H1 (cell line): ENCODE measurements around the gene CMTR2. TPM values are rescaled to one million over a fixed set of nuclear protein-coding genes. Genes with fewer than 3 reads are reported as not detected.

ENCODE experiments used
- CTCF ChIA-PET: fragments of 300-600 bp; sonication (Branson Sonifier 250); formaldehyde crosslinking; loops from one replicate; lab custom pipeline; 2021; ENCODE audit not compliant: partially characterized antibody; lab: Charles Lee
- POLR2A ChIA-PET: fragments of 300-600 bp; sonication (Branson Sonifier 250); formaldehyde crosslinking; loops from one replicate; lab custom pipeline; 2021; ENCODE audit warnings: inconsistent platforms; ENCODE audit not compliant: partially characterized antibody; lab: Charles Lee
- DNase-seq, 2 experiments: peaks; one replicate each; pipeline versions ENCODE4 v3.0.0 to v3.0.0-alpha.2; 2010 to 2022; ENCODE audit warnings: low spot score in 2 of 2, low read depth in 1 of 2, mixed read lengths in 1 of 2
- FAIRE-seq: peaks from 2 replicates; lab custom pipeline; 2011; peaks lifted over from hg19 to GRCh38; lab: Jason Lieb, UNC
- H2AFZ ChIP-seq: 2 replicates; pipeline ENCODE4 v1.8.1; 2012; ENCODE audit warnings: low read length, inconsistent platforms
- H2AK5ac ChIP-seq: 2 replicates; pipeline ENCODE4 v1.6.1; 2013; ENCODE audit warnings: low read depth, low read length
- H2BK120ac ChIP-seq: replicated peaks from 2 replicates; pipeline ENCODE3; 2013; ENCODE audit warnings: low read depth, low read length, inconsistent platforms
- H2BK12ac ChIP-seq: 2 replicates; pipeline ENCODE4 v1.6.1; 2013; ENCODE audit warnings: low read depth, low read length
- H2BK15ac ChIP-seq: 2 replicates; pipeline ENCODE4 v1.6.1; 2013; ENCODE audit warnings: low read length
- H2BK20ac ChIP-seq: 2 replicates; pipeline ENCODE4 v1.6.1; 2013; ENCODE audit warnings: low read length
- H2BK5ac ChIP-seq: 2 replicates; pipeline ENCODE4 v1.6.1; 2013; ENCODE audit warnings: low read depth, low read length
- H3K14ac ChIP-seq: 2 replicates; pipeline ENCODE4 v1.6.1; 2013; ENCODE audit warnings: inconsistent platforms; ENCODE audit not compliant: insufficient read length
- H3K18ac ChIP-seq: 2 replicates; pipeline ENCODE4 v1.6.1; 2013; ENCODE audit warnings: low read length; ENCODE audit errors: extremely low read depth
- H3K23ac ChIP-seq: 2 replicates; pipeline ENCODE4 v1.6.1; 2013; ENCODE audit warnings: inconsistent platforms; ENCODE audit not compliant: insufficient read length
- H3K23me2 ChIP-seq: 2 replicates; pipeline ENCODE4 v1.6.1; 2013; ENCODE audit warnings: low read depth, low read length
- H3K27ac ChIP-seq: 2 replicates; pipeline ENCODE4 v1.6.1; 2011; ENCODE audit warnings: low read depth, low read length, inconsistent platforms
- H3K27me3 ChIP-seq, 4 experiments: replicated peaks in 1 of 4; 1 replicate in 1 of 4; 2 replicates in 3 of 4; pipeline versions ENCODE4 v1.6.1 to v1.8.1; 2011 to 2013; ENCODE audit warnings: low read length in 3 of 4, mild to moderate bottlenecking in 3 of 4, inconsistent platforms in 2 of 4, mixed read lengths in 2 of 4, moderate library complexity in 1 of 4; ENCODE audit not compliant: control insufficient read depth in 3 of 4, insufficient read depth in 3 of 4; ENCODE audit errors: extremely low read depth in 1 of 4
- H3K36me3 ChIP-seq, 4 experiments: 2 replicates each; pipeline versions ENCODE4 v1.6.1 to v1.8.1; 2011 to 2013; ENCODE audit warnings: mild to moderate bottlenecking in 4 of 4, low read length in 3 of 4, moderate library complexity in 2 of 4, control low read depth in 1 of 4, inconsistent platforms in 1 of 4; ENCODE audit not compliant: insufficient read depth in 4 of 4, control insufficient read depth in 2 of 4
- H3K4ac ChIP-seq: replicated peaks from 2 replicates; pipeline ENCODE3; 2013; ENCODE audit warnings: low read length, low read depth, mixed read lengths, inconsistent platforms; ENCODE audit not compliant: insufficient read length
- H3K4me1 ChIP-seq, 4 experiments: replicated peaks in 1 of 4; 1 replicate in 1 of 4; 2 replicates in 3 of 4; pipeline versions ENCODE4 v1.6.1 to v1.8.1; 2011 to 2013; ENCODE audit warnings: low read length in 3 of 4, inconsistent platforms in 2 of 4, mixed read lengths in 1 of 4; ENCODE audit not compliant: insufficient read depth in 4 of 4, control insufficient read depth in 3 of 4
- H3K4me2 ChIP-seq, 2 experiments: 2 replicates each; pipeline versions ENCODE4 v1.6.1 to v1.8.1; 2011 to 2013; ENCODE audit warnings: low read depth in 2 of 2, low read length in 2 of 2, control low read depth in 1 of 2, inconsistent platforms in 1 of 2, mild to moderate bottlenecking in 1 of 2; ENCODE audit not compliant: insufficient read depth in 1 of 2
- H3K4me3 ChIP-seq, 4 experiments: fragments of 200-600, 300-600 bp in 1 of 4; sonication (generic), shearing (Covaris generic), sonication (Bioruptor Twin) in 1 of 4; 2 replicates each; pipeline versions ENCODE4 v1.5.1 to v1.8.1; 2011 to 2016; ENCODE audit warnings: low read length in 4 of 4, low read depth in 3 of 4, control low read depth in 2 of 4, inconsistent platforms in 2 of 4, mild to moderate bottlenecking in 2 of 4, mixed read lengths in 1 of 4, moderate library complexity in 1 of 4; ENCODE audit not compliant: insufficient read depth in 2 of 4; ENCODE audit errors: extremely low read depth in 1 of 4
- H3K56ac ChIP-seq: replicated peaks from 2 replicates; pipeline ENCODE3; 2013; ENCODE audit warnings: low read depth, mild to moderate bottlenecking, mixed read lengths, low read length, inconsistent platforms; ENCODE audit not compliant: insufficient read length
- H3K79me1 ChIP-seq: 2 replicates; pipeline ENCODE4 v1.6.1; 2013; ENCODE audit warnings: low read depth, low read length, control low read depth
- H3K79me2 ChIP-seq, 2 experiments: 2 replicates each; pipeline versions ENCODE4 v1.6.1 to v1.8.1; 2012 to 2013; ENCODE audit warnings: low read length in 2 of 2, mild to moderate bottlenecking in 2 of 2, inconsistent platforms in 1 of 2; ENCODE audit not compliant: insufficient read depth in 2 of 2, control insufficient read depth in 1 of 2
- H3K9ac ChIP-seq, 4 experiments: replicated peaks in 1 of 4; 1 replicate in 1 of 4; 2 replicates in 3 of 4; pipeline versions ENCODE4 v1.6.1 to v1.8.1; 2011 to 2013; ENCODE audit warnings: low read depth in 3 of 4, low read length in 3 of 4, control low read depth in 2 of 4, mild to moderate bottlenecking in 2 of 4, moderate library complexity in 2 of 4, inconsistent platforms in 1 of 4; ENCODE audit errors: extremely low read depth in 1 of 4
- H3K9me3 ChIP-seq, 2 experiments: 2 replicates each; pipeline versions ENCODE4 v1.6.1 to v1.8.1; 2012 to 2013; ENCODE audit warnings: mild to moderate bottlenecking in 2 of 2, moderate library complexity in 2 of 2, control low read depth in 1 of 2, inconsistent platforms in 1 of 2, low read depth in 1 of 2, low read length in 1 of 2, mixed read lengths in 1 of 2; ENCODE audit not compliant: insufficient read depth in 2 of 2
- H4K20me1 ChIP-seq, 2 experiments: replicated peaks in 1 of 2; 2 replicates each; pipeline versions ENCODE3 to v1.8.1; 2011 to 2013; ENCODE audit warnings: inconsistent platforms in 2 of 2, low read length in 2 of 2, mild to moderate bottlenecking in 1 of 2; ENCODE audit not compliant: insufficient read depth in 2 of 2, control insufficient read depth in 1 of 2
- H4K5ac ChIP-seq: 2 replicates; pipeline ENCODE4 v1.6.1; 2013; ENCODE audit warnings: low read length, low read depth, mixed read lengths, inconsistent platforms; ENCODE audit not compliant: insufficient read length
- H4K8ac ChIP-seq: 2 replicates; pipeline ENCODE4 v1.8.0; 2013; ENCODE audit warnings: mild to moderate bottlenecking, moderate library complexity, low read length, inconsistent platforms; ENCODE audit not compliant: insufficient read depth; ENCODE audit errors: extremely low read depth
- H4K91ac ChIP-seq: replicated peaks from 2 replicates; pipeline ENCODE3; 2013; ENCODE audit warnings: low read length, mixed read lengths, inconsistent platforms; ENCODE audit not compliant: insufficient read length
- BACH1 ChIP-seq: IDR thresholded peaks from 2 replicates; pipeline ENCODE4 v1.6.1; 2012; ENCODE audit warnings: low read length, improper control_type of control experiment
- BRCA1 ChIP-seq: IDR thresholded peaks from 2 replicates; pipeline ENCODE4 v1.6.1; 2012; ENCODE audit warnings: low read depth, low read length, improper control_type of control experiment
- CEBPB ChIP-seq: IDR thresholded peaks from 2 replicates; pipeline ENCODE4 v1.6.1; 2012; ENCODE audit warnings: low read depth, low read length
- FOSL1 ChIP-seq: IDR thresholded peaks from 2 replicates; pipeline ENCODE4 v1.6.1; 2011; ENCODE audit warnings: mild to moderate bottlenecking, low read depth, low read length, moderate library complexity; ENCODE audit not compliant: insufficient read depth
- HDAC2 ChIP-seq, 2 experiments: fragments of 300-600 bp in 1 of 2; sonication (generic) in 1 of 2; IDR thresholded peaks; 2 replicates each; pipeline ENCODE4 v1.6.1; 2011 to 2012; ENCODE audit warnings: low read depth in 2 of 2, low read length in 2 of 2, mild to moderate bottlenecking in 2 of 2, moderate library complexity in 2 of 2, borderline replicate concordance in 1 of 2, inconsistent platforms in 1 of 2
- JUND ChIP-seq: IDR thresholded peaks from 2 replicates; pipeline ENCODE4 v1.6.1; 2011; ENCODE audit warnings: mild to moderate bottlenecking, improper control_type of control experiment, low read length
- KDM5A ChIP-seq: fragments of 200-600 bp; IDR thresholded peaks from 2 replicates; pipeline ENCODE4 v1.7.1; 2012; ENCODE audit warnings: mild to moderate bottlenecking, low read length, inconsistent platforms, mixed read lengths
- RAD21 ChIP-seq, 2 experiments: IDR thresholded peaks in 1 of 2; conservative IDR thresholded peaks in 1 of 2; 2 replicates each; pipeline ENCODE4 v1.6.1; 2011; ENCODE audit warnings: low read depth in 2 of 2, low read length in 2 of 2, improper control_type of control experiment in 1 of 2, inconsistent platforms in 1 of 2, mild to moderate bottlenecking in 1 of 2, moderate library complexity in 1 of 2
- RNF2 ChIP-seq: fragments of 200-900, 300-1000 bp; sonication (generic); IDR thresholded peaks from 2 replicates; pipeline ENCODE4 v1.7.1; 2016; ENCODE audit warnings: borderline replicate concordance, low read depth, mild to moderate bottlenecking, antibody characterized with exemption, low read length; ENCODE audit not compliant: poor library complexity, severe bottlenecking; ENCODE audit errors: missing control alignments
- SIX5 ChIP-seq: IDR thresholded peaks from 2 replicates; pipeline ENCODE4 v1.6.1; 2011; ENCODE audit warnings: mild to moderate bottlenecking, low read depth, low read length
- SP4 ChIP-seq: IDR thresholded peaks from 2 replicates; pipeline ENCODE4 v1.6.1; 2012; ENCODE audit warnings: low read length, inconsistent platforms
- TBP ChIP-seq: IDR thresholded peaks from 2 replicates; pipeline ENCODE4 v1.6.1; 2011; ENCODE audit warnings: low read depth, low read length, improper control_type of control experiment
- WGBS, 2 experiments: shearing (Covaris generic) in 1 of 2; methylation state at CpG; one replicate each; pipeline versions ENCODE4 v1.1.6 to v1.1.7; 2013 to 2015; ENCODE audit warnings: low lambda C conversion rate in 2 of 2, mixed read lengths in 2 of 2, inconsistent platforms in 1 of 2, low coverage in 1 of 2, missing lambda C conversion rate in 1 of 2; ENCODE audit not compliant: insufficient replicate concordance in 2 of 2, insufficient coverage in 1 of 2, insufficient read length in 1 of 2; ENCODE audit errors: extremely low coverage in 1 of 2, missing lambda C conversion rate in 1 of 2; 5-methylcytosine and 5-hydroxymethylcytosine counted together
- polyA plus RNA-seq, 7 experiments: library from polyadenylated mRNA; depleted of rRNA in 3 of 7; stranded (reverse) in 5 of 7; unstranded in 2 of 7; fragments of >200 nt in 5 of 7; fragments of 200-250 nt in 2 of 7; gene quantifications; 1 replicate in 5 of 7; 2 replicates in 1 of 7; 4 replicates in 1 of 7; pipeline versions ENCODE4 v1.2.1 to v1.2.3, GENCODE V29; 2011 to 2013; ENCODE audit warnings: missing spikeins in 2 of 7, mixed read lengths in 2 of 7
- total RNA-seq: library from RNA; stranded (reverse); fragmentation: NEBNext Ultra II Directional; extraction: Animal tissue kit (Norgen Biotek cat#: 25700); gene quantifications from 2 replicates; pipeline ENCODE4 v1.2.1, GENCODE V29; 2021

Gene CMTR2
- total and polyA plus RNA-seq, 2 of the 8 experiments (the other 6 are each of a cell fraction or from before 2014, with no cell fraction given), result 8.5 to 12.8 TPM

DNA sequence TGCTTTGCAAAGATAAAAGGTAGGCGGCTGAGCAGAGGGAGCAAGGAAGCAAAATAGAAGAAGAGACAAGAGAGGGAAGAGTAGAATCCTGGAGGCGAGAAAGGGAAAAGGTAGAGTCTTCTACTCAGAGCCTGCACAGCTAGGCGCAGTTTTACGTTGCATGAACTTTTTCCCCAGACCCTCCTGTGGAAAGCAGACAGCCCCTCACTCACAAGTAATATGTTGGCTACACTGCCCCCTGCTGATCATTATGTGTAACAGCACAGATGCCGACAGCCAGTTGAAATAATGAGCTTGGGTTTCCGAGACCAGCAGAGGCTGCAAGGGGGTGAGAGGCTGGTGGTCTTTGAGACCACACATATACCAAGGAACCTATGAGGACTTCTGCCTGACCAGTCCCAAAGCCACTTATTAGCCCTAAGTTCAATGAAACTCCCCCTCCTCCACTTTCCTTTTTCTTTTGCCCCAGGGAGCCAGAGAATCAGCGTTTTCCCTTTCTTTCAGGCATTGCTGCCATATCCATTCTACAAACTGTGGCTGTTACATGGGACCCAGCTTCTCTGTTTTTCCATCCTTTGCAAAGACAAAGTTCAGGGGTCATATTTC, 22.5 kb upstream of the CMTR2 start:
- Histone ChIP-seq H4K5ac (no peak overlapping the region), H3K79me2 (no peaks in the 10 kb centered on the region), H3K27ac (no peak overlapping the region), H3K4me2 (no peak overlapping the region), H3K56ac (no peak overlapping the region), H3K23ac (no peak overlapping the region), H3K4me1 (peaks cover 0 to 6% (median 0%) of the 10 kb centered on the region in 4 experiments; a peak in 3 of 7 replicates), H3K9ac (no peak overlapping the region), H2BK15ac (no peak overlapping the region), H3K9me3 (no peaks in the 10 kb centered on the region), H2BK120ac (no peak overlapping the region), H4K8ac (no peak overlapping the region), H3K4me3 (no peak overlapping the region), H3K27me3 (no peaks in the 10 kb centered on the region), H4K20me1 (no peaks in the 10 kb centered on the region), H4K91ac (no peak overlapping the region), H3K14ac (no peak overlapping the region), H2AK5ac (no peak overlapping the region), H3K36me3 (no peaks in the 10 kb centered on the region), H3K4ac (no peak overlapping the region), H3K23me2 (no peaks in the 10 kb centered on the region), H2BK20ac (no peak overlapping the region), H2BK5ac (no peak overlapping the region), H3K79me1 (no peaks in the 10 kb centered on the region), H3K18ac (no peak overlapping the region), H2AFZ (peak overlapping the region; percentile 24; the same call in 1 of the 2 replicates), H2BK12ac (no peak overlapping the region)
- WGBS, 2 experiments, result 48% methylated on average over 7 of the region's 7 CpGs; no CpG with 5 or more reads in 1 of the 2 experiments
- DNase-seq, result peak; percentile 15 to 70
- FAIRE-seq, result peak; percentile 92
- ChIA-PET CTCF (interaction anchor here (0.6 to 5.7 kb wide), 42 partner anchors 8 to 508 kb away, joined by 3 to 49 read pairs (median 4); partner anchors contain the start of genes CALB2 and CMTR2), POLR2A (interaction anchor here (0.8 to 1.2 kb wide), 2 partner anchors 22 to 27 kb away, joined by 3 read pairs; partner anchors contain the start of gene CMTR2)
- no peak for TF ChIP-seq SIX5
- no peak for TF ChIP-seq HDAC2 (IDR thresholded peaks at IDR 0.05; ENCODE audit: borderline replicate concordance in 1 of 2, low read depth in 2 of 2, low read length in 2 of 2)
- TF ChIP-seq JUND, result no peak
- no peak for TF ChIP-seq SP4
- no peak for TF ChIP-seq BRCA1
- no peak for TF ChIP-seq RNF2
- TF ChIP-seq TBP, result no peak
- TF ChIP-seq BACH1, result no peak
- TF ChIP-seq FOSL1, result no peak
- TF ChIP-seq RAD21 (IDR thresholded peaks at IDR 0.05 in 1 of 2, conservative IDR thresholded peaks at IDR 0.05 in 1 of 2; ENCODE audit: low read depth in 2 of 2, low read length in 2 of 2), result peak; percentile 91 to 95
- TF ChIP-seq CEBPB, result no peak
- TF ChIP-seq KDM5A, result no peak
